ENCODE measurements around the gene PLPPR2.

The PLPPR2 gene

GRCh38 chr19:11414544-11414943, 59.3 kb downstream of the PLPPR2 start:
- no peak for DNase-seq (ENCODE audit: low read depth in 1 of 2, low spot score in 1 of 2)
- peaks cover 20% of the 10 kb centered on the region for H3K27me3 ChIP-seq (ENCODE audit: insufficient read depth, poor library complexity, severe bottlenecking)
- no peak overlapping the region for H3K4me3 ChIP-seq (replicated peaks; ENCODE audit: insufficient read depth, low read length)
- no peak overlapping the region for H3K27ac ChIP-seq (replicated peaks)
- TF ChIP-seq SPI1 (IDR thresholded peaks at IDR 0.05; ENCODE audit: borderline replicate concordance, low read depth) (no peak), CTCF (IDR thresholded peaks at IDR 0.05; ENCODE audit: insufficient read depth, low read length) (no peak), REST (IDR thresholded peaks at IDR 0.05; ENCODE audit: insufficient replicate concordance, low read depth) (no peak), POLR2AphosphoS5 (IDR thresholded peaks at IDR 0.05; ENCODE audit: low read depth) (no peak), GABPA (IDR thresholded peaks at IDR 0.05; ENCODE audit: low read depth) (no peak)
